DND-41 (cell line): Measurements from ENCODE around the gene RNLS.

Experiments used
- ATAC-seq: fragments of 200-7000 bp; cut with Tn5 transposase; 3 replicates; pipeline ENCODE4 v1.9.1; 2021; ENCODE audit warnings: low read depth; ENCODE audit not compliant: insufficient read depth
- DNase-seq: peaks from one replicate; pipeline ENCODE4 v3.0.0-alpha.2; 2020
- H2AFZ ChIP-seq: 2 replicates; pipeline ENCODE4 v1.6.0; 2012; ENCODE audit warnings: low read depth, low read length
- H3K27ac ChIP-seq: 2 replicates; pipeline ENCODE4 v1.5.1; 2012; ENCODE audit warnings: low read length, inconsistent platforms
- H3K27me3 ChIP-seq: fragments of 200-600 bp; sonication (generic); 2 replicates; pipeline ENCODE4 v1.6.0; 2012; ENCODE audit warnings: low read length, mild to moderate bottlenecking, inconsistent platforms; ENCODE audit not compliant: insufficient read depth, poor library complexity
- H3K36me3 ChIP-seq: 2 replicates; pipeline ENCODE4 v1.5.1; 2012; ENCODE audit warnings: low read length, inconsistent platforms; ENCODE audit not compliant: insufficient read depth
- H3K4me1 ChIP-seq: 2 replicates; pipeline ENCODE4 v1.5.1; 2012; ENCODE audit warnings: mild to moderate bottlenecking, low read length; ENCODE audit not compliant: insufficient read depth
- H3K4me2 ChIP-seq: 2 replicates; pipeline ENCODE4 v1.6.0; 2012; ENCODE audit warnings: mild to moderate bottlenecking, moderate library complexity, low read length, inconsistent platforms; ENCODE audit not compliant: insufficient read depth
- H3K4me3 ChIP-seq, 2 experiments: fragments of 200-600 bp in 1 of 2; shearing (Covaris generic) in 1 of 2; 2 replicates each; pipeline ENCODE4 v1.5.1; 2012 to 2016; ENCODE audit warnings: inconsistent platforms in 2 of 2, low read length in 2 of 2, mild to moderate bottlenecking in 2 of 2, low read depth in 1 of 2, moderate library complexity in 1 of 2
- H3K79me2 ChIP-seq: 2 replicates; pipeline ENCODE4 v1.6.0; 2012; ENCODE audit warnings: low read length, inconsistent platforms; ENCODE audit not compliant: insufficient read depth
- H3K9ac ChIP-seq: 2 replicates; pipeline ENCODE4 v1.6.0; 2012; ENCODE audit warnings: low read depth, mild to moderate bottlenecking, inconsistent platforms, low read length, moderate library complexity
- H3K9me3 ChIP-seq: 2 replicates; pipeline ENCODE4 v1.5.1; 2012; ENCODE audit warnings: low read length, moderate library complexity, mild to moderate bottlenecking, inconsistent platforms; ENCODE audit not compliant: insufficient read depth, severe bottlenecking
- H4K20me1 ChIP-seq: 2 replicates; pipeline ENCODE4 v1.6.0; 2012; ENCODE audit warnings: low read length; ENCODE audit not compliant: insufficient read depth
- CTCF ChIP-seq: IDR thresholded peaks from 2 replicates; pipeline ENCODE4 v1.5.1; 2012; ENCODE audit warnings: borderline replicate concordance, low read length, moderate library complexity, mild to moderate bottlenecking; ENCODE audit not compliant: poor library complexity, severe bottlenecking; ENCODE audit errors: extremely low read depth
- EZH2 ChIP-seq: IDR thresholded peaks from 3 replicates; pipeline ENCODE4 v1.6.1; 2012; ENCODE audit warnings: borderline replicate concordance, low read depth, mild to moderate bottlenecking, moderate library complexity, low read length, inconsistent platforms; ENCODE audit not compliant: severe bottlenecking

RNLS gene

GRCh38 chr10:88465765-88466164 lies 117.4 kb downstream of the RNLS start:
- no peak overlapping the region for H3K27ac ChIP-seq
- no peaks in the 10 kb centered on the region for H3K27me3 ChIP-seq
- H2AFZ ChIP-seq, result no peak overlapping the region
- H3K9me3 ChIP-seq, result no peaks in the 10 kb centered on the region
- H3K36me3 ChIP-seq, result no peaks in the 10 kb centered on the region
- no peaks in the 10 kb centered on the region for H4K20me1 ChIP-seq
- TF ChIP-seq EZH2 (no peak), CTCF (no peak)
- no peak for ATAC-seq
- H3K79me2 ChIP-seq, result no peaks in the 10 kb centered on the region
- H3K4me1 ChIP-seq, result no peaks in the 10 kb centered on the region
- no peak overlapping the region for H3K4me2 ChIP-seq
- H3K9ac ChIP-seq, result no peak overlapping the region
- DNase-seq, result no peak
- no peak overlapping the region for H3K4me3 ChIP-seq

GRCh38 chr10:88463811-88464210 lies 119.3 kb downstream of the RNLS start:
- H3K79me2 ChIP-seq, result no peaks in the 10 kb centered on the region
- no peak overlapping the region for H3K4me3 ChIP-seq
- no peak overlapping the region for H2AFZ ChIP-seq
- no peak overlapping the region for H3K4me2 ChIP-seq
- H4K20me1 ChIP-seq, result no peaks in the 10 kb centered on the region
- TF ChIP-seq CTCF, result no peak
- no peak for TF ChIP-seq EZH2
- no peak for DNase-seq
- H3K9ac ChIP-seq, result no peak overlapping the region
- H3K27ac ChIP-seq, result no peak overlapping the region
- no peaks in the 10 kb centered on the region for H3K27me3 ChIP-seq
- H3K4me1 ChIP-seq, result no peaks in the 10 kb centered on the region
- no peak for ATAC-seq
- no peaks in the 10 kb centered on the region for H3K9me3 ChIP-seq
- no peaks in the 10 kb centered on the region for H3K36me3 ChIP-seq

GRCh38 chr10:88461426-88461825 lies 121.7 kb downstream of the RNLS start:
- Histone ChIP-seq H3K27me3 (no peaks in the 10 kb centered on the region), H2AFZ (no peak overlapping the region), H3K4me2 (no peak overlapping the region), H4K20me1 (no peaks in the 10 kb centered on the region), H3K27ac (no peak overlapping the region), H3K4me1 (no peaks in the 10 kb centered on the region), H3K79me2 (no peaks in the 10 kb centered on the region), H3K9ac (no peak overlapping the region), H3K4me3 (no peak overlapping the region), H3K9me3 (no peaks in the 10 kb centered on the region), H3K36me3 (no peaks in the 10 kb centered on the region)
- TF ChIP-seq EZH2 (no peak), CTCF (no peak)
- ATAC-seq, result no peak
- no peak for DNase-seq

GRCh38 chr10:88459530-88459929 lies 123.6 kb downstream of the RNLS start:
- Histone ChIP-seq H3K4me1 (no peaks in the 10 kb centered on the region), H3K27me3 (no peaks in the 10 kb centered on the region), H3K27ac (no peak overlapping the region), H3K4me2 (no peak overlapping the region), H3K36me3 (no peaks in the 10 kb centered on the region), H3K79me2 (no peaks in the 10 kb centered on the region), H3K9ac (no peak overlapping the region), H3K9me3 (no peaks in the 10 kb centered on the region), H4K20me1 (no peaks in the 10 kb centered on the region), H3K4me3 (no peak overlapping the region), H2AFZ (no peak overlapping the region)
- ATAC-seq (no peak), DNase-seq (no peak)
- TF ChIP-seq EZH2 (no peak), CTCF (no peak)
